ENCODE results near the gene JPT1. TPM values are rescaled to one million over a fixed set of nuclear protein-coding genes. Genes with fewer than 3 reads are reported as not detected.

JPT1 gene, protein sequence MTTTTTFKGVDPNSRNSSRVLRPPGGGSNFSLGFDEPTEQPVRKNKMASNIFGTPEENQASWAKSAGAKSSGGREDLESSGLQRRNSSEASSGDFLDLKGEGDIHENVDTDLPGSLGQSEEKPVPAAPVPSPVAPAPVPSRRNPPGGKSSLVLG
- total RNA-seq = 61.1 TPM
- long read RNA-seq, partial matches to known transcripts = 0 of 1 reads
- long read RNA-seq, other reads (novel, unspliced or antisense) = 1 of 1 reads

DNA sequence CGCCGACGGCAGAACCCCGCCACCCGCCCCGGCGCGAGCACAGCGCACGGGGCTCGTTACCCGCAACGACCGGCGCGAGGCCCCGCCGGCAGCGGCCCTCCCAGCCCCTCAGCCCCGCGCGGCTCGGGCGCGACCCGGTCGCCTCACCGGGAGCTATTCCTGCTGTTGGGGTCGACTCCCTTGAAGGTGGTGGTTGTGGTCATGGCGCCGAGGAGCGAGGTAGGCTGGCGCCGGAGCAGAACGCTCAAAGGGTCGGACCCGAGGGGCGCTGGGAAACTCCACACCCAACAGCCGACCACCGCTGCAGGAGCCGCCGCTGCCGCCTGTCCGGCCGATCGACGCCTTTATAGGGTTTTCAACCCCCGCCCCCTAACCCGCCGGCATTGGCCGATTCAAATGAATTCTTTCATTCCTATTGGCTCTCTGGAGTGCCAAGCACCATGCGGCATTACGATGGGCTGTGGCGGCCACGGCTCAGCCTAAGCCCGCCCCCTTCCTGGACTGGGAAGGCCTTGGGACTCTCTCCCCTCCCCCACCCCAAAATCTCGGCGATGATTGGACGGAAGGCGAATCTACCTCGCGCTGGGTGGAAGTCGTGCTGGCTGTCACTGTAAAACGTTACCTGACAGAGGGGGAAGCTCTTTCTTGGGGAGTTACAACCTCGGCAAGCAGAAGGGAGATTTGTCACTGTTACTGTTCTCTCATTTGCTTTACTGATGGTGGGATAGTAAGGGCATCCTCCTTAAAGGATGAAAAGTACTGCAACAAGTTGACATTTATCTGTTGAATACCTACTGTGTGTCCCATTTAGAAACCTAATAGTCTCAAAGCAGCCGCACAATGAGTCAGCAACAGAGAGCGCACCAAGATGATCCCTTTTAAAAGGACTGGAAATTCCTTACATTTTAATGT, at the start of gene JPT1:
Gene JPT1 (minus strand): TSS at position 318 of the 912 bp plus-strand sequence. CDS start 115 bp downstream, at position 203.
- H3K4me3 ChIP-seq = peak within 1 kb of the TSS; percentile 86
- ATAC-seq (peak; percentile 100), DNase-seq (peak; percentile 99)
- H3K27me3 ChIP-seq (ENCODE audit: low read depth) = no peaks in the 10 kb centered on the region
- no peaks in the 10 kb centered on the region for H3K9me3 ChIP-seq
- H3K36me3 ChIP-seq = no peaks in the 10 kb centered on the region
- intact Hi-C loops (cut with DNase I) = no loop called here
- H3K27ac ChIP-seq = peak within 1 kb of the TSS; percentile 90
- H3K4me1 ChIP-seq = peaks cover 22% of the 10 kb centered on the region
- TF ChIP-seq, protein P1, sequence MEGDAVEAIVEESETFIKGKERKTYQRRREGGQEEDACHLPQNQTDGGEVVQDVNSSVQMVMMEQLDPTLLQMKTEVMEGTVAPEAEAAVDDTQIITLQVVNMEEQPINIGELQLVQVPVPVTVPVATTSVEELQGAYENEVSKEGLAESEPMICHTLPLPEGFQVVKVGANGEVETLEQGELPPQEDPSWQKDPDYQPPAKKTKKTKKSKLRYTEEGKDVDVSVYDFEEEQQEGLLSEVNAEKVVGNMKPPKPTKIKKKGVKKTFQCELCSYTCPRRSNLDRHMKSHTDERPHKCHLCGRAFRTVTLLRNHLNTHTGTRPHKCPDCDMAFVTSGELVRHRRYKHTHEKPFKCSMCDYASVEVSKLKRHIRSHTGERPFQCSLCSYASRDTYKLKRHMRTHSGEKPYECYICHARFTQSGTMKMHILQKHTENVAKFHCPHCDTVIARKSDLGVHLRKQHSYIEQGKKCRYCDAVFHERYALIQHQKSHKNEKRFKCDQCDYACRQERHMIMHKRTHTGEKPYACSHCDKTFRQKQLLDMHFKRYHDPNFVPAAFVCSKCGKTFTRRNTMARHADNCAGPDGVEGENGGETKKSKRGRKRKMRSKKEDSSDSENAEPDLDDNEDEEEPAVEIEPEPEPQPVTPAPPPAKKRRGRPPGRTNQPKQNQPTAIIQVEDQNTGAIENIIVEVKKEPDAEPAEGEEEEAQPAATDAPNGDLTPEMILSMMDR (IDR thresholded peaks at IDR 0.05) = no peak

DNA sequence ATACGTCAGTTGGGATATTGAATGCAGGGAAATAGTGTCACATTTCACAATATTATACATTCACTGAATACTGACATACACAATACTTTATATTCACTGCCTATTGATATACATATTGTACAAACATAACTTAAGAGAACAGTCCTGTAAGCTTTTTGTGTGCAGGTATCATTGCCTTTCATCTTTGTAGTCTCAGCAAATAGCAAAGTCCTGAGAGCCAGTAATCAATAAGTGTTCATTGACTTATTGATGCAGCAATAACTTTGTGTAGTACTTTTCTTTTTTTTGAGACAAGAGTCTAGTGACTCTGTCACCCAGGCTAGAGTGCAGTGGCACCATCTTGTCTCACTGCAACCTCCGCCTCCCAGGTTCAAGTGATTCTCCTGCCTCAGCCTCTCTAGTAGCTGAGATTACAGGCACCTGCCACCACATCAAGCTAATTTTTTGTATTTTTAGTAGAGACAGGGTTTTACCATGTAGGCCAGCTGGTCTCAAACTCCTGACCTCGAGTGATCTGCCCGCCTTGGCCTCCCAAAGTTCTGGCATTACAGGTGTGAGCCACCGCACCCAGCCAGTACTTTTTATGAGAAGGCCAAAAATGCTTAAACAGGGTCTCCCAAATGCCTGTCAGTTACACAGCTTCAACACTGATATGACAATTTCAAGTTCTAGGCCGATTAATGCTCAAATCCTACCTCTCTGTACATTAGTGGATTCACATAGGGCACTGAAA, 45.7 kb upstream of the JPT1 start:
- ATAC-seq = no peak
- H3K9me3 ChIP-seq = no peaks in the 10 kb centered on the region
- no peak overlapping the region for H3K4me3 ChIP-seq
- H3K27ac ChIP-seq = no peak overlapping the region
- intact Hi-C loops (cut with DNase I) = no loop called here
- TF ChIP-seq, protein P1 (IDR thresholded peaks at IDR 0.05) = no peak
- peaks cover 5% of the 10 kb centered on the region for H3K4me1 ChIP-seq
- no peaks in the 10 kb centered on the region for H3K36me3 ChIP-seq
- no peaks in the 10 kb centered on the region for H3K27me3 ChIP-seq (ENCODE audit: low read depth)
- no peak for DNase-seq

GRCh38 chr17:75194879-75195278, 40.6 kb upstream of the JPT1 start:
- Histone ChIP-seq H3K4me1 (no peaks in the 10 kb centered on the region), H3K36me3 (no peaks in the 10 kb centered on the region), H3K27me3 (ENCODE audit: low read depth) (no peaks in the 10 kb centered on the region), H3K4me3 (no peak overlapping the region), H3K9me3 (no peaks in the 10 kb centered on the region), H3K27ac (no peak overlapping the region)
- intact Hi-C loops (cut with DNase I) = no loop called here
- ATAC-seq = no peak
- no peak for DNase-seq
- TF ChIP-seq, protein P1 (IDR thresholded peaks at IDR 0.05) = no peak

GRCh38 chr17:75191584-75191983, 37.3 kb upstream of the JPT1 start:
- no peaks in the 10 kb centered on the region for H3K9me3 ChIP-seq

GRCh38 chr17:75188614-75189013, 34.3 kb upstream of the JPT1 start:
- H3K36me3 ChIP-seq = no peaks in the 10 kb centered on the region
- H3K9me3 ChIP-seq = no peaks in the 10 kb centered on the region
- H3K27ac ChIP-seq = peak overlapping the region; percentile 46
- intact Hi-C loops (cut with DNase I) = no loop called here
- DNase-seq (no peak), ATAC-seq (no peak)
- no peak overlapping the region for H3K4me3 ChIP-seq
- H3K4me1 ChIP-seq = peaks cover 12% of the 10 kb centered on the region
- TF ChIP-seq, protein P1 (IDR thresholded peaks at IDR 0.05) = no peak
- H3K27me3 ChIP-seq (ENCODE audit: low read depth) = no peaks in the 10 kb centered on the region

More at GRCh38 chr17:75191584-75191983, 37.3 kb upstream of the JPT1 start:
- no peak overlapping the region for H3K4me3 ChIP-seq
- H3K4me1 ChIP-seq = peaks cover 9% of the 10 kb centered on the region
- ATAC-seq (no peak), DNase-seq (no peak)
- TF ChIP-seq, protein P1 (IDR thresholded peaks at IDR 0.05) = no peak
- H3K27me3 ChIP-seq (ENCODE audit: low read depth) = no peaks in the 10 kb centered on the region
- H3K36me3 ChIP-seq = no peaks in the 10 kb centered on the region
- no peak overlapping the region for H3K27ac ChIP-seq
- intact Hi-C loops (cut with DNase I) = no loop called here
